K562 (cell line): ENCODE measurements around the gene MLF1.

Experiments used
- CBFA2T2 ChIP-seq: fragments of 450-650 bp; conservative IDR thresholded peaks from 2 replicates; pipeline ENCODE4 v1.6.1; 2017; ENCODE audit warnings: mild to moderate bottlenecking
- EP300 ChIP-seq: IDR thresholded peaks from 2 replicates; pipeline ENCODE4 v1.6.1; 2012; ENCODE audit warnings: low read length, improper control_type of control experiment
- NFIC ChIP-seq: fragments of 450-650 bp; IDR thresholded peaks from 2 replicates; pipeline ENCODE4 v1.6.1; 2017; ENCODE audit warnings: mild to moderate bottlenecking, inconsistent platforms
- POLR2AphosphoS5 ChIP-seq: IDR thresholded peaks from 2 replicates; pipeline ENCODE4 v1.6.1; 2011; ENCODE audit warnings: mild to moderate bottlenecking, low read depth, low read length, moderate library complexity; ENCODE audit not compliant: control insufficient read depth, insufficient read depth
- RFX5 ChIP-seq: IDR thresholded peaks from 2 replicates; pipeline ENCODE4 v1.6.1; 2011; ENCODE audit warnings: low read depth, mild to moderate bottlenecking, improper control_type of control experiment, low read length
- SMC3 ChIP-seq: conservative IDR thresholded peaks from 2 replicates; pipeline ENCODE4 v1.6.1; 2011; ENCODE audit warnings: low read depth, low read length, improper control_type of control experiment; ENCODE audit not compliant: insufficient read depth
- XRCC4 ChIP-seq: IDR thresholded peaks from one replicate; pipeline ENCODE4 v1.6.1; 2011; ENCODE audit not compliant: insufficient read depth, insufficient read length; ENCODE audit errors: extremely low read depth
- YY1 ChIP-seq, 3 experiments: IDR thresholded peaks; 2 replicates each; pipeline ENCODE4 v1.6.1; 2011; ENCODE audit warnings: low read length in 2 of 3, mild to moderate bottlenecking in 2 of 3, moderate library complexity in 2 of 3, borderline replicate concordance in 1 of 3, control low read depth in 1 of 3, low read depth in 1 of 3; ENCODE audit not compliant: insufficient read depth in 3 of 3, insufficient replicate concordance in 2 of 3, control insufficient read depth in 1 of 3, insufficient read length in 1 of 3; ENCODE audit errors: extremely low read depth in 1 of 3
- TF ChIP-seq, protein P1 (sequence below): fragments of 450-650 bp; IDR thresholded peaks from 2 replicates; pipeline ENCODE4 v1.6.1; 2016; ENCODE audit warnings: low read depth
- TF ChIP-seq, protein P2 (sequence below), 3 experiments: IDR thresholded peaks in 2 of 3; conservative IDR thresholded peaks in 1 of 3; 2 replicates each; pipeline ENCODE4 v1.5.1; 2011 to 2012; ENCODE audit warnings: low read length in 3 of 3, mild to moderate bottlenecking in 3 of 3, control low read depth in 2 of 3, improper control_type of control experiment in 1 of 3, inconsistent platforms in 1 of 3, low read depth in 1 of 3, mixed read lengths in 1 of 3, moderate library complexity in 1 of 3; ENCODE audit not compliant: insufficient read depth in 2 of 3

DNA sequence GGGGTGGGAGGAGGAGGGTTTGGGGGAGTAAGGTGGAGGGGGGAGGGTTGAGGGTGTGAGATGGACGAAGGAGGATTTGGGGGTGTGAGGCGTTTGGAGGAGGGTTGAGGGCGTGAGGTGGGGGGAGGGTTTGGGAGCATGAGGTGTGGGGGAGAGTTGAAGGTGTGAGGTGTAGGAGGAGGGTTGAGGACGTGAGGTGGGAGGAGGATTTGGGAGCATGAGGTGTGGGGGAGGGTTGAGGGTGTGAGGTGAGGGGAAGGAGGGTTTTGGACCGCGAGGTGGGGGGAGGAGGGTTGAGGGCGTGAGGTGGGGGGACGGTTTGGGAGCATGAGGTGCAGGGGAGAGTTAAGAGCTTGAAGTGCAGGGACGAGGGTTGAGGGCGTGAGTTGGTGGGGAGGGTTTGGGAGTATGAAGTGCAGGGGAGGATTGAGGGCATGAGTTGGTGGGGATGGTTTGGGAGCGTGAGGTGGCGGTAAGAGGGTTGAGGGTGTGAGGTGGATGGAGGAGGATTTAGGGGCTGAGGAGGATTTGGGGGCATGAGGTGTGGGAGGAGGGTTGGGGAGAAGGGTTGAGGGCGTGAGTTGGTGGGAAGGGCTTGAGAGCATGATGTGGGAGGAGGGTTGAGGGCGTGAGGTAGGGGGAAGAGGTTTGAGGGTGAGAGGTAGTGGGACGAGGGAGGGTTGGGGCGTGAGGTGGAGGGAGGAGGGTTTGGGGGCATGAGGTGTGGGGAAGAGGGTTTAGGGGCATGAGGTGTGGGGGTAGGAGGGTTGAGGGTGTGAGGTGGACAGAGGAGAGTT lies 1.2 kb downstream of the MLF1 start:
- TF ChIP-seq XRCC4, result no peak
- TF ChIP-seq, protein P1, sequence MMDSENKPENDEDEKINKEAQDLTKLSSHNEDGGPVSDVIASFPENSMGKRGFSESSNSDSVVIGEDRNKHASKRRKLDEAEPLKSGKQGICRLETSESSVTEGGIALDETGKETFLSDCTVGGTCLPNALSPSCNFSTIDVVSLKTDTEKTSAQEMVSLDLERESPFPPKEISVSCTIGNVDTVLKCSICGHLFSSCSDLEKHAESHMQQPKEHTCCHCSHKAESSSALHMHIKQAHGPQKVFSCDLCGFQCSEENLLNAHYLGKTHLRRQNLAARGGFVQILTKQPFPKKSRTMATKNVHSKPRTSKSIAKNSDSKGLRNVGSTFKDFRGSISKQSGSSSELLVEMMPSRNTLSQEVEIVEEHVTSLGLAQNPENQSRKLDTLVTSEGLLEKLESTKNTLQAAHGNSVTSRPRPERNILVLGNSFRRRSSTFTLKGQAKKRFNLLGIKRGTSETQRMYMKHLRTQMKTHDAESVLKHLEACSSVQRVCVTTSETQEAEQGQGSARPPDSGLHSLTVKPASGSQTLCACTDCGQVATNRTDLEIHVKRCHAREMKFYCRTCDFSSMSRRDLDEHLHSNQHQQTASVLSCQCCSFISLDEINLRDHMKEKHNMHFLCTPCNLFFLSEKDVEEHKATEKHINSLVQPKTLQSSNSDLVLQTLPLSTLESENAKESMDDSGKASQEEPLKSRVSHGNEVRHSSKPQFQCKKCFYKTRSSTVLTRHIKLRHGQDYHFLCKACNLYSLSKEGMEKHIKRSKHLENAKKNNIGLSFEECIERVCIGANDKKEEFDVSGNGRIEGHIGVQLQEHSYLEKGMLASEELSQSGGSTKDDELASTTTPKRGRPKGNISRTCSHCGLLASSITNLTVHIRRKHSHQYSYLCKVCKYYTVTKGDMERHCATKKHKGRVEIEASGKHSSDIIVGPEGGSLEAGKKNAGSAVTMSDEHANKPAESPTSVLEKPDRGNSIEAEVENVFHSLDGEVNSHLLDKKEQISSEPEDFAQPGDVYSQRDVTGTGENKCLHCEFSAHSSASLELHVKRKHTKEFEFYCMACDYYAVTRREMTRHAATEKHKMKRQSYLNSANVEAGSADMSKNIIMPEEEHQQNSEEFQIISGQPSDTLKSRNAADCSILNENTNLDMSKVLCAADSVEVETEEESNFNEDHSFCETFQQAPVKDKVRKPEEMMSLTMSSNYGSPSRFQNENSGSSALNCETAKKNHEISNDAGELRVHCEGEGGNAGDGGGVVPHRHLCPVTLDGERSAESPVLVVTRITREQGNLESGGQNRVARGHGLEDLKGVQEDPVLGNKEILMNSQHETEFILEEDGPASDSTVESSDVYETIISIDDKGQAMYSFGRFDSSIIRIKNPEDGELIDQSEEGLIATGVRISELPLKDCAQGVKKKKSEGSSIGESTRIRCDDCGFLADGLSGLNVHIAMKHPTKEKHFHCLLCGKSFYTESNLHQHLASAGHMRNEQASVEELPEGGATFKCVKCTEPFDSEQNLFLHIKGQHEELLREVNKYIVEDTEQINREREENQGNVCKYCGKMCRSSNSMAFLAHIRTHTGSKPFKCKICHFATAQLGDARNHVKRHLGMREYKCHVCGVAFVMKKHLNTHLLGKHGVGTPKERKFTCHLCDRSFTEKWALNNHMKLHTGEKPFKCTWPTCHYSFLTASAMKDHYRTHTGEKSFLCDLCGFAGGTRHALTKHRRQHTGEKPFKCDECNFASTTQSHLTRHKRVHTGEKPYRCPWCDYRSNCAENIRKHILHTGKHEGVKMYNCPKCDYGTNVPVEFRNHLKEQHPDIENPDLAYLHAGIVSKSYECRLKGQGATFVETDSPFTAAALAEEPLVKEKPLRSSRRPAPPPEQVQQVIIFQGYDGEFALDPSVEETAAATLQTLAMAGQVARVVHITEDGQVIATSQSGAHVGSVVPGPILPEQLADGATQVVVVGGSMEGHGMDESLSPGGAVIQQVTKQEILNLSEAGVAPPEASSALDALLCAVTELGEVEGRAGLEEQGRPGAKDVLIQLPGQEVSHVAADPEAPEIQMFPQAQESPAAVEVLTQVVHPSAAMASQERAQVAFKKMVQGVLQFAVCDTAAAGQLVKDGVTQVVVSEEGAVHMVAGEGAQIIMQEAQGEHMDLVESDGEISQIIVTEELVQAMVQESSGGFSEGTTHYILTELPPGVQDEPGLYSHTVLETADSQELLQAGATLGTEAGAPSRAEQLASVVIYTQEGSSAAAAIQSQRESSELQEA, result no peak
- TF ChIP-seq RFX5, result no peak
- TF ChIP-seq EP300, result no peak
- no peak for TF ChIP-seq CBFA2T2
- no peak for TF ChIP-seq NFIC
- no peak for TF ChIP-seq SMC3
- TF ChIP-seq, protein P2, sequence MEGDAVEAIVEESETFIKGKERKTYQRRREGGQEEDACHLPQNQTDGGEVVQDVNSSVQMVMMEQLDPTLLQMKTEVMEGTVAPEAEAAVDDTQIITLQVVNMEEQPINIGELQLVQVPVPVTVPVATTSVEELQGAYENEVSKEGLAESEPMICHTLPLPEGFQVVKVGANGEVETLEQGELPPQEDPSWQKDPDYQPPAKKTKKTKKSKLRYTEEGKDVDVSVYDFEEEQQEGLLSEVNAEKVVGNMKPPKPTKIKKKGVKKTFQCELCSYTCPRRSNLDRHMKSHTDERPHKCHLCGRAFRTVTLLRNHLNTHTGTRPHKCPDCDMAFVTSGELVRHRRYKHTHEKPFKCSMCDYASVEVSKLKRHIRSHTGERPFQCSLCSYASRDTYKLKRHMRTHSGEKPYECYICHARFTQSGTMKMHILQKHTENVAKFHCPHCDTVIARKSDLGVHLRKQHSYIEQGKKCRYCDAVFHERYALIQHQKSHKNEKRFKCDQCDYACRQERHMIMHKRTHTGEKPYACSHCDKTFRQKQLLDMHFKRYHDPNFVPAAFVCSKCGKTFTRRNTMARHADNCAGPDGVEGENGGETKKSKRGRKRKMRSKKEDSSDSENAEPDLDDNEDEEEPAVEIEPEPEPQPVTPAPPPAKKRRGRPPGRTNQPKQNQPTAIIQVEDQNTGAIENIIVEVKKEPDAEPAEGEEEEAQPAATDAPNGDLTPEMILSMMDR (IDR thresholded peaks at IDR 0.05 in 2 of 3, conservative IDR thresholded peaks at IDR 0.05 in 1 of 3; ENCODE audit: insufficient read depth in 2 of 3, low read depth in 1 of 3, low read length in 3 of 3), result no peak
- no peak for TF ChIP-seq YY1 (IDR thresholded peaks at IDR 0.05; ENCODE audit: borderline replicate concordance in 1 of 3, control insufficient read depth in 1 of 3, extremely low read depth in 1 of 3, insufficient read depth in 3 of 3, insufficient read length in 1 of 3, insufficient replicate concordance in 2 of 3, low read depth in 1 of 3, low read length in 2 of 3)
- TF ChIP-seq POLR2AphosphoS5, result no peak
